Glomerular endothelial cell (primary cell): Measurements from ENCODE around the gene SLC26A8. TPM values are rescaled to one million over a fixed set of nuclear protein-coding genes. Genes with fewer than 3 reads are reported as not detected.

ENCODE experiments used
- DNase-seq: peaks from one replicate; pipeline ENCODE4 v3.0.0-alpha.2; 2011; ENCODE audit warnings: low read depth, low spot score; ENCODE audit errors: extremely low read depth
- total RNA-seq: library from RNA; depleted of rRNA; stranded (reverse); fragments of >200 nt; gene quantifications from 2 replicates; pipeline ENCODE4 v1.2.3, GENCODE V29; 2015

Gene SLC26A8, protein sequence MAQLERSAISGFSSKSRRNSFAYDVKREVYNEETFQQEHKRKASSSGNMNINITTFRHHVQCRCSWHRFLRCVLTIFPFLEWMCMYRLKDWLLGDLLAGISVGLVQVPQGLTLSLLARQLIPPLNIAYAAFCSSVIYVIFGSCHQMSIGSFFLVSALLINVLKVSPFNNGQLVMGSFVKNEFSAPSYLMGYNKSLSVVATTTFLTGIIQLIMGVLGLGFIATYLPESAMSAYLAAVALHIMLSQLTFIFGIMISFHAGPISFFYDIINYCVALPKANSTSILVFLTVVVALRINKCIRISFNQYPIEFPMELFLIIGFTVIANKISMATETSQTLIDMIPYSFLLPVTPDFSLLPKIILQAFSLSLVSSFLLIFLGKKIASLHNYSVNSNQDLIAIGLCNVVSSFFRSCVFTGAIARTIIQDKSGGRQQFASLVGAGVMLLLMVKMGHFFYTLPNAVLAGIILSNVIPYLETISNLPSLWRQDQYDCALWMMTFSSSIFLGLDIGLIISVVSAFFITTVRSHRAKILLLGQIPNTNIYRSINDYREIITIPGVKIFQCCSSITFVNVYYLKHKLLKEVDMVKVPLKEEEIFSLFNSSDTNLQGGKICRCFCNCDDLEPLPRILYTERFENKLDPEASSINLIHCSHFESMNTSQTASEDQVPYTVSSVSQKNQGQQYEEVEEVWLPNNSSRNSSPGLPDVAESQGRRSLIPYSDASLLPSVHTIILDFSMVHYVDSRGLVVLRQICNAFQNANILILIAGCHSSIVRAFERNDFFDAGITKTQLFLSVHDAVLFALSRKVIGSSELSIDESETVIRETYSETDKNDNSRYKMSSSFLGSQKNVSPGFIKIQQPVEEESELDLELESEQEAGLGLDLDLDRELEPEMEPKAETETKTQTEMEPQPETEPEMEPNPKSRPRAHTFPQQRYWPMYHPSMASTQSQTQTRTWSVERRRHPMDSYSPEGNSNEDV
- total RNA-seq = not detected in 2 replicates

DNA sequence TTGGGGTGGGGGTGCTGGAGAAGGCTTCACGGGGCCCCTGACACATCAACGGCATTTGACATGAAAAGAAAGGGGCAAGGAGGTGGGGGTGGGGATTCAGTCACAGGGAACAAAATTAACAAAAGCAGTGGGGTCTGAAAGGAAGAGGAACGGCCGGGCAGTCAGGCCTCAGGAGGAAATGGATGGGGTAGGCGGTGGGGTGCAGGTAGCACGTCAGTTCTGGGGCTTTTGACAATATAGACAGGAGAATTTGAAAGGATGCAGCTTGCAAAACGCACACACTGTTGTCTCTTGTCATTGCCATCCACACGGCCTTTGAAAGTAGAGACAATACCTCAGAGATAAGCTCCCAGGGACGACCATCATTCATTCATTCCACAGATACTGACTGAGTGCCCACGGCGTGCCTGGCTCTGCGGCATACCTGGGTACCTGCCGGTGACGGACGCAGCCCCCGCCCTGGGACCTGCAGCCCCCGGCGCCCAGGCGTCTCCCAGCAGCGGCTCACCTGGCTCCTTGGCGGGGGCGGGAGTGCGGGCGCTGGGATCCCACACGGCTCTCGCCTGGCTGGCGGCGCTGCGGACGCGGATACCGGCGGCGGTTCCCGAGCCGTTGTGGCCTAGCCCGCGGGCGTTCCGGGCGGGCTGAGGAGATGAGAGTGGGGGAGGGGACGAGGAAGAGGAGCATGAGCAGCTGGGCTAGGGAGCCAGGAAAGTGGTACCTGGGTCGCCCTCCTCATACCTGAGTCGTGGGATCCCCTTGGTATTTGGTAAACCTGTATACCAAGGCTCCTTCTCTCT lies at the start of gene SLC26A8:
Gene SLC26A8 (minus strand): TSS at position 646 of the 800 bp plus-strand sequence. CDS start 4,934 bp downstream, outside the sequence.
- DNase-seq = no peak

DNA sequence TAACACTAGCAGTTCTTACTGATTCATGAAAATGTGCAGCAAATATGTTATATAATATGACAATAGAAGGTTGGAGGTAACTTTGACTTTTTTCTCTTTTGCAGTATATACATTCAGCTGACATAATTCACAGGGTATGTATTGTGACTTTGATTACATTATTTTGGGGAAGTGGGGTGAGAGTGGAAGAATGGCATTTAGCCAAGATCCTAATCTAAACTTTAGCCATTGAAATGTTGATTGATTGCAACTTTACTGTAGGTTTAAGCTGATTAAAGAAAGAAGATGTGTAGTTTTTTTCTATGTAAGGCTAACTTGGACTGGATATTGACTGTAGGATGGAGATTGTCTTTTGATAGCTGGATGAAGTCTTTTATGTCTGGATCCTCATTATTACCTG lies 49.1 kb upstream of the SLC26A8 start:
- no peak for DNase-seq

- DNase-seq = no peak
Measured at GRCh38 chr6:36072681-36073080, 48.2 kb upstream of the SLC26A8 start.

- DNase-seq = no peak
Measured at GRCh38 chr6:36071714-36072113, 47.3 kb upstream of the SLC26A8 start.

DNA sequence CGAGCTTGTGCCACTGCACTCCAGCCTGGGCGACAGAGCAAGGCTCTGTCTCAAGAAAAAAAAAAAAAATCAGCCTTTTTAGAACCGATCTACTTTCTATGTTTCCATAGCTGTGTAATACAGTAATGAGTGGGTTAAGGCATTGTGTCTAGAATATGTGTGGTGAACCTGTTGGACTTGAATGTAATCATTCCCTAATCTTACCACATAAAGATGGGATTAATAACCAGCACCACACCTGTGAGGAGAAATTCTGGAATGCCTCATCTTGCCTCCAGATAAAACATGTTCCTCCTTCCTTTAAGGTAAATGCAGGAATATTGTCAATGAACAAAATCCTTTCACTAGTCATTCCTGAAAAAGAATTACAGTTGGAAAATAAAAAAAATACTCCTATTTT lies 46.8 kb upstream of the SLC26A8 start:
- DNase-seq = no peak

- DNase-seq = no peak
Measured at GRCh38 chr6:36070252-36070651, 45.8 kb upstream of the SLC26A8 start.

GRCh38 chr6:36069573-36069972 lies 45.1 kb upstream of the SLC26A8 start:
- DNase-seq = no peak

- DNase-seq = no peak
Measured at GRCh38 chr6:36068586-36068985, 44.1 kb upstream of the SLC26A8 start.

- no peak for DNase-seq
Measured at GRCh38 chr6:36068012-36068392, 43.6 kb upstream of the SLC26A8 start.

GRCh38 chr6:36067374-36068011 lies 43.1 kb upstream of the SLC26A8 start:
- no peak for DNase-seq

GRCh38 chr6:36066817-36067216 lies 42.4 kb upstream of the SLC26A8 start:
- no peak for DNase-seq

DNA sequence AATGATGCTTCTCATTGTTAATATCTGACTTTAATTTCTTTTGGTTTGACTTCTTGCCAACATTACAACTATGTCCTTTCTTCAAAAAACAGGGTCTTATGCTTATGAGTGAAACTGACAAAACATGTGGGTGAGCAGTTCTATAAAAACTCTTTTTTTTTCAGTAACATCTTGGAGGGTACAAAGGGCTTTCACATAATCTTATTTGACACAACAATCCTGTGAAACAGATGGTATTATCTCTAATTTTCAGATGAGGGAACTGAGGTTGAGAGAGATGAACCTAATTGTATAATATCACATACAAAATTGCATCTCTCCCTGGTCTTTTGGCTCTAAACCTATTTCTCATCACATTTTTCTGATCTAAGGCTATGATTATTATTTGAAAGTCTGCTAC lies 41.5 kb upstream of the SLC26A8 start:
- DNase-seq = no peak

DNA sequence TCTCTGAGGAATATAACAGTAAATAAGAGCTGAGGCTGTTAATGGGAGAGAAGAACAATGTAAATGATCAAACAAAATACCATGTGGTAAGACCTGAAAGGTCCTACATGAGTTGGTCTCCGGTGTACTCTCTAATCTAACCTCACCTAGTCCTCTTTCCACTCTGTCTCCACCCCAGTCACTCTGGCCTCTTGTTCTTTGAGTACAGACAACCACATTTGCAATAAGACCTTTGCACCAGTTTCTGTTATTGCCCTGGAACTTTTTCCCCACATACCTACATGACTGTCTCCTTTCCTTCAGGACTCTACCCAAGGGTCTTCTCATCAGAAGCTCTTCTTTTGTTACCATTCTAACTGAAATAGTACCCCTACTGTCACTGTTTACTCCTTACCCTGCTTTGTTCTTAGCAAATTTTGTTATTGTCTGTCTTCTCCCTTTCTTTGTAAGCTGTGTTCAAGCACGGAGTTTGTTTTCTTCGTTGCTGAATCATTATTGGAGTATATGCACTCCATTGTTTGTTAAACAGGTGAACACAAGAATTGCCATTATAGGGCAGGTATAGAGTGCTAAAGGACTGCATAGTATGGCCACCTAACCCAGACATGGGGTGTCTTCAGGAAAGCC lies 40.4 kb upstream of the SLC26A8 start:
- no peak for DNase-seq

GRCh38 chr6:36063318-36064060 lies 39.0 kb upstream of the SLC26A8 start:
- DNase-seq = no peak

GRCh38 chr6:36062247-36062646 lies 37.8 kb upstream of the SLC26A8 start:
- no peak for DNase-seq

- no peak for DNase-seq
Measured at GRCh38 chr6:36061236-36061635, 36.8 kb upstream of the SLC26A8 start.

DNA sequence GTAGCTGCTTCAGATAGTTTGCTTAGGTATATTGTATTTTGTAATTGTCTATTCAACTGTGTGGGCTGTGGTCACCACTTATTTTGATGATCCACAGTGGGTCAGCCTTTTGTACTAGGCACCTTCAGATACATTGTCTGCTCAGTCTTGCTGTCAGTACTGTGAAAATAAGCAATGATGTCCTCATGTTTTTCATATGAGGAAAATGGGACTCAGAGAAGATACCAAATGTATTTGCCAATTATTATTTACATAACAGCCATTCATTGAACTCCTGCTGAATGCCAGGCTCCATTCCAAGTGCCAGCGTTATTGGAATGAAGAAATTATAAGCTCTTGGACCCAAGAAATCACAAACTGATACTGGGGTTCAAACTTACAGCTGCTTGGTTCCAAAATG lies 31.7 kb upstream of the SLC26A8 start:
- no peak for DNase-seq

DNA sequence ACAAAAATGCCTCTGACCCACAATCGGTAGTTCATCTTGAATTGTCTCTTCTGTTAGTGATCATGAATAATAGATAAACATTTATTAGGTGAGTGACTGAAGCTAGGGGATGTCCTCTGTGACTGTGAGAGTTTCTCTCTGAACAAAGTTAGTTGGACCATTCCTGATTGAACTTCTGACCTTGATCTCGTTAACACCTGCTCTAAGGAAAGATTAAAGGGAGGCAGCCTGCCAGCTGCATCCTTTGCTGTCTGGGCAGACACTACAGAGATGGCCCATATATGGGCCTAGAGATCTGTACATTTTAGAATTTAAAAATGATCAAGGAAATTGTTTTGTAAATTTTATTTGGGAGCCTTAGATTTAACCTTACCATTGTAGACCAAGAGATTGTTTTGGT lies 30.5 kb upstream of the SLC26A8 start:
- DNase-seq = no peak

DNA sequence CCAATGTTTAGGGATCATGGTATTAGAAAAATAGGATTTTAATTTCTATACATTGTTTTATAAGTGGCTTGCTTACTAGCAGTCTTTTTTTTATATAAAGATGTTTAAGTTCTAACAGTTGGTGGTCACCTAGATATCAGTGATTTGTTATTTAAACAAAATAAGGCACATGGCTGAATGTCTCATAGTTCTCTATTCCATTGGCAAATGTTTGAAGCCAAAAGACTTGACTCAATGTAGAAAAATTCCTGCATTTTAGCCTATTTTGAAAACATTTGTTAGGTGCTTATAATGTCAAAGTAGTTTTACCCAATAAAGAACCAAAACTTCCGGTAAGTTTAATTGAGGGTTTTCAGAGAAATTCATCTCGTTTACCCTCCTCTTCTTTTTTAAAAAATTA lies 30.0 kb upstream of the SLC26A8 start:
- no peak for DNase-seq
